ENCODE measurements around the gene PHETA2. TPM values are rescaled to one million over a fixed set of nuclear protein-coding genes. Genes with fewer than 3 reads are reported as not detected.

Gene PHETA2
- total and polyA plus RNA-seq, 2 of the 13 experiments (the other 11 are each of a cell fraction or from before 2014, with no cell fraction given) = 0.07 TPM; not detected in 1

DNA sequence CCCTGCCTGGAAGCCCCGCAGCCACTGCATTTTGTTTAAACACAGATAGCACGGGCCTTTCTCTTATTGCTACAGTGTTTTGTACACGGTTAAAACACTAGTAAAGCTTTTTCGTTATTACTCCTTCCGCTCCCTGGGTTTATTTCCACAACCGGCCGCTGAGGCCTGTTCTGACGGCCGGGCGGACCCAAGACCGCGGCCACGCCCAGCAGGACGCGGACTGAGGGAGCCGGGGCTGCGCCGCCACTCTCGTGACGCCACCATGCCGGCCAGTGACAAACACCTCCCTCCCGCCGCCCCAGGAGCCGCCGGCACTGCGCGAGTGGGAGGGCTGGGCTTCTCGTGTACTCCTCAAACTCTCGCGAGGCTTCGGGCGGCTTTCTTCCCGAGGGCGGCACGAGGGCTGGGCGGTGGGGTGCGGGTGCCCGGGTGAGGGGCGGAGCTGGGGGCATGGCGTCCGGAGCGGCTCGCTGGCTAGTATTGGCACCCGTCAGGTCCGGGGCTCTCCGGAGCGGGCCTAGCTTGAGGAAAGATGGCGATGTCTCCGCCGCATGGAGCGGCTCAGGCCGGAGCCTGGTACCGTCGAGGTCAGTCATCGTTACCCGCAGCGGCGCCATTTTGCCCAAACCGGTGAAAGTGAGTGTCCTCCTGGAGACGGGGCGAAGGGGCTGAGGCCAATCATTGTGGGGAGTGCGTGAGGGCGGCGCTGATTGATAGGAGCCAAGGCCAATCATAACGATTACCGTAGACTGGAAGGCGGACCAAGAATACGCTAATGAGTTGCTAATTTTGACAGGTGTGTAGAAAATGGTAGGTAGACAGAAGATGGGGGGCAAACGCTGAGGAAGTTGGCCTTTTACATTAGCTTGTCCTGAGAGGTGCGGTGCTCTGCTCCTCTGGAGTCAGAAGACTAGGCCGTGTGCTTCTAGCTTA, 5.5 kb downstream of the PHETA2 start, which contains the start of gene SMDT1 (continued):
- no peak for TF ChIP-seq SP1 (IDR thresholded peaks at IDR 0.05)
- peak; percentile 23; the same call in 1 of the 2 replicates for TF ChIP-seq SP1 (CRISPR knock-in tag; IDR thresholded peaks at IDR 0.05)
- no peak; the same call in 1 of the 2 replicates for TF ChIP-seq ZIK1 (CRISPR knock-in tag; IDR thresholded peaks at IDR 0.05; ENCODE audit: borderline replicate concordance, low read depth)
- TF ChIP-seq MZF1 (CRISPR knock-in tag; IDR thresholded peaks at IDR 0.05; ENCODE audit: borderline replicate concordance) = no peak
- no peak; the same call in 1 of the 2 replicates for TF ChIP-seq JUN (CRISPR knock-in tag; IDR thresholded peaks at IDR 0.05)
- TF ChIP-seq AFF4 (CRISPR knock-in tag; IDR thresholded peaks at IDR 0.05) = no peak
- no peak for TF ChIP-seq ZNF775 (CRISPR knock-in tag; IDR thresholded peaks at IDR 0.05; ENCODE audit: borderline replicate concordance)
- no peak for TF ChIP-seq DPF2 (CRISPR knock-in tag; IDR thresholded peaks at IDR 0.05; ENCODE audit: borderline replicate concordance, low read depth)
- TF ChIP-seq WIZ (CRISPR knock-in tag; IDR thresholded peaks at IDR 0.05) = 0 out of 2 replicates have a peak, but pooled peaks have one; percentile 42
- TF ChIP-seq ZNF33A (CRISPR knock-in tag; IDR thresholded peaks at IDR 0.05; ENCODE audit: borderline replicate concordance) = no peak
- 0 out of 2 replicates have a peak, but pooled peaks have one; percentile 24 for TF ChIP-seq ZSCAN20 (CRISPR knock-in tag; IDR thresholded peaks at IDR 0.05; ENCODE audit: borderline replicate concordance)
- no peak for TF ChIP-seq NFIB (CRISPR knock-in tag; IDR thresholded peaks at IDR 0.05; ENCODE audit: borderline replicate concordance)
- TF ChIP-seq HOXA5 (CRISPR knock-in tag; IDR thresholded peaks at IDR 0.05) = peak; percentile 85
- TF ChIP-seq PCBP1 (IDR thresholded peaks at IDR 0.05; ENCODE audit: borderline replicate concordance, low read depth, low read length) = no peak
- TF ChIP-seq JUNB (CRISPR knock-in tag; IDR thresholded peaks at IDR 0.05; ENCODE audit: borderline replicate concordance) = no peak
- no peak for TF ChIP-seq ZNF441 (CRISPR knock-in tag; IDR thresholded peaks at IDR 0.05; ENCODE audit: borderline replicate concordance)
- TF ChIP-seq RXRA (CRISPR knock-in tag; IDR thresholded peaks at IDR 0.05) = peak; percentile 71; the same call in 1 of the 2 replicates
- TF ChIP-seq SOX6 (IDR thresholded peaks at IDR 0.05) = no peak
- peak; percentile 37; the same call in 1 of the 2 replicates for TF ChIP-seq SOX6 (CRISPR knock-in tag; IDR thresholded peaks at IDR 0.05)
- 0 out of 2 replicates have a peak, but pooled peaks have one; percentile 76 for TF ChIP-seq REL (CRISPR knock-in tag; conservative IDR thresholded peaks at IDR 0.05)
- TF ChIP-seq MAZ (IDR thresholded peaks at IDR 0.05; ENCODE audit: borderline replicate concordance, low read depth, low read length) = peak; percentile 73
- TF ChIP-seq MAZ (CRISPR knock-in tag; IDR thresholded peaks at IDR 0.05; ENCODE audit: low read depth) = peak; percentile 81; the same call in 1 of the 2 replicates
- TF ChIP-seq ZSCAN22 (CRISPR knock-in tag; IDR thresholded peaks at IDR 0.05) = no peak
- peak; percentile 93 for TF ChIP-seq MYC (CRISPR knock-in tag; IDR thresholded peaks at IDR 0.05; ENCODE audit: borderline replicate concordance)
- peak; percentile 72 for TF ChIP-seq ARNTL (CRISPR knock-in tag; IDR thresholded peaks at IDR 0.05)
- TF ChIP-seq THYN1 (CRISPR knock-in tag; IDR thresholded peaks at IDR 0.05; ENCODE audit: borderline replicate concordance, low read depth) = no peak
- TF ChIP-seq, protein P1, sequence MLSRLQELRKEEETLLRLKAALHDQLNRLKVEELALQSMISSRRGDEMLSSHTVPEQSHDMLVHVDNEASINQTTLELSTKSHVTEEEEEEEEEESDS (CRISPR knock-in tag; IDR thresholded peaks at IDR 0.05; ENCODE audit: borderline replicate concordance) = no peak
